ENCODE results near the gene ESPN. TPM values are rescaled to one million over a fixed set of nuclear protein-coding genes. Genes with fewer than 3 reads are reported as not detected.

Gene ESPN
- total and polyA plus RNA-seq, 2 of the 8 experiments (the other 6 are each of a cell fraction or from before 2014, with no cell fraction given) = 5.2 to 16.3 TPM

DNA sequence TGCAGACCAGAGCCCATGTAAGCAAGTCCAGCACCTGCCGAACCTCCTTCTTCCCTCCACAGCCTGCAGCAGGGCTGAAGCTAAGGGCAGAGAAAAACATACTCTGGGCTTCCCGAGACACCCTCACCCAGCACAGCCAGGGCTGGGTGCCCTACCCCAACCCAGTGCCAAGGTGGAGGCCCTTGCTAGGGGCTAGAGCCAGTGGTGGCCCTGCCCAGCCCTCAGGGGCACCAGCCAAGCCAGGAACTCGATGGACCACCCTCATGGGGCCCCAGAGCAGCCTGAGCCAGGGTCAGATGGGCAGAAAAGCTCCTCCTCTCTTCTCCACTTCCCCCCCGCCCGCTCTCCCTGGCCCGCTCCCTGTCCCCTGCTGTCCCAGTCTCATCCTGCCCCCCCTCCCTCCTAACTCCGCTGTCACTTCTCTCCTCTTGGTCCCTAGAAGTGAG lies 25.5 kb downstream of the ESPN start:
- WGBS, 2 experiments (ENCODE audit: extremely low coverage in 1 of 2, insufficient coverage in 1 of 2, insufficient read length in 1 of 2, insufficient replicate concordance in 2 of 2, low coverage in 1 of 2, low lambda C conversion rate in 2 of 2, missing lambda C conversion rate in 1 of 2) = 90% methylated on average over 4 of the region's 7 CpGs; no CpG with 5 or more reads in 1 of the 2 experiments
- Histone ChIP-seq H3K27ac (ENCODE audit: low read depth, low read length) (no peak overlapping the region), H2BK5ac (ENCODE audit: low read depth, low read length) (no peak overlapping the region), H4K20me1 (replicated peaks in 1 of 2; ENCODE audit: control insufficient read depth in 1 of 2, insufficient read depth in 2 of 2, low read length in 2 of 2) (no peaks in the 10 kb centered on the region), H3K18ac (ENCODE audit: extremely low read depth, low read length) (no peak overlapping the region), H3K9me3 (ENCODE audit: insufficient read depth in 2 of 2, low read depth in 1 of 2, low read length in 1 of 2) (no peaks in the 10 kb centered on the region; a peak in 1 of 4 replicates), H3K4me3 (ENCODE audit: extremely low read depth in 1 of 4, insufficient read depth in 2 of 4, low read depth in 3 of 4, low read length in 4 of 4) (no peak overlapping the region), H3K14ac (ENCODE audit: insufficient read length) (no peak overlapping the region), H2BK12ac (ENCODE audit: low read depth, low read length) (no peak overlapping the region), H3K4ac (replicated peaks; ENCODE audit: insufficient read length, low read depth, low read length) (no peak overlapping the region), H3K79me1 (ENCODE audit: low read depth, low read length) (no peaks in the 10 kb centered on the region), H3K79me2 (ENCODE audit: control insufficient read depth in 1 of 2, insufficient read depth in 2 of 2, low read length in 2 of 2) (no peaks in the 10 kb centered on the region), H3K23me2 (ENCODE audit: low read depth, low read length) (peaks cover 13% of the 10 kb centered on the region; the same call in 1 of the 2 replicates), H3K23ac (ENCODE audit: insufficient read length) (no peak overlapping the region), H3K56ac (replicated peaks; ENCODE audit: insufficient read length, low read depth, low read length) (no peak overlapping the region), H4K5ac (ENCODE audit: insufficient read length, low read depth, low read length) (no peak overlapping the region), H3K27me3 (replicated peaks in 1 of 4; ENCODE audit: control insufficient read depth in 3 of 4, extremely low read depth in 1 of 4, insufficient read depth in 3 of 4, low read length in 3 of 4) (peaks cover 3 to 27% (median 15%) of the 10 kb centered on the region in 4 experiments; a peak in 6 of 7 replicates), H4K91ac (replicated peaks; ENCODE audit: insufficient read length, low read length) (no peak overlapping the region), H2BK120ac (replicated peaks; ENCODE audit: low read depth, low read length) (no peak overlapping the region), H2BK15ac (ENCODE audit: low read length) (0 out of 2 replicates have a peak overlapping the region, but pooled peaks have one; percentile 37), H3K9ac (replicated peaks in 1 of 4; ENCODE audit: extremely low read depth in 1 of 4, low read depth in 3 of 4, low read length in 3 of 4) (no peak overlapping the region), H2AFZ (ENCODE audit: low read length) (no peak overlapping the region), H4K8ac (ENCODE audit: extremely low read depth, insufficient read depth, low read length) (peak overlapping the region; percentile 14; the same call in 1 of the 2 replicates), H3K4me1 (replicated peaks in 1 of 4; ENCODE audit: control insufficient read depth in 3 of 4, insufficient read depth in 4 of 4, low read length in 3 of 4) (peaks cover 0 to 28% (median 14%) of the 10 kb centered on the region in 4 experiments; a peak in 6 of 7 replicates), H3K36me3 (ENCODE audit: control insufficient read depth in 2 of 4, insufficient read depth in 4 of 4, low read length in 3 of 4) (no peaks in the 10 kb centered on the region; a peak in 1 of 8 replicates), H3K4me2 (ENCODE audit: insufficient read depth in 1 of 2, low read depth in 2 of 2, low read length in 2 of 2) (peak overlapping the region in 1 of 2 experiments; percentile 79; a peak in 1 of 4 replicates), H2AK5ac (ENCODE audit: low read depth, low read length) (no peak overlapping the region), H2BK20ac (ENCODE audit: low read length) (no peak overlapping the region)
- DNase-seq (ENCODE audit: low read depth in 1 of 2, low spot score in 2 of 2) (no peak), FAIRE-seq (no peak)
- POLR2A ChIA-PET (ENCODE audit: partially characterized antibody) = interaction anchor here (3.3 to 12.2 kb wide), 2 partner anchors 13 to 21 kb away, joined by 13 to 123 read pairs; partner anchors contain the start of gene TNFRSF25
- TF ChIP-seq TAF1 (IDR thresholded peaks at IDR 0.05; ENCODE audit: low read depth, low read length) (no peak), PHF8 (conservative IDR thresholded peaks at IDR 0.05; ENCODE audit: low read depth, low read length) (no peak), SIRT6 (IDR thresholded peaks at IDR 0.05; ENCODE audit: low read length) (no peak), KDM5A (IDR thresholded peaks at IDR 0.05; ENCODE audit: low read length) (no peak), SIX5 (IDR thresholded peaks at IDR 0.05; ENCODE audit: low read depth, low read length) (no peak), SP1 (IDR thresholded peaks at IDR 0.05; ENCODE audit: low read depth, low read length) (no peak), HDAC6 (IDR thresholded peaks at IDR 0.05; ENCODE audit: low read depth, low read length) (no peak), GTF2F1 (IDR thresholded peaks at IDR 0.05; ENCODE audit: borderline replicate concordance, low read depth, low read length) (no peak), POU5F1 (IDR thresholded peaks at IDR 0.05; ENCODE audit: low read depth, low read length) (no peak), CREB1 (IDR thresholded peaks at IDR 0.05) (no peak), JUN (IDR thresholded peaks at IDR 0.05; ENCODE audit: low read depth, low read length) (no peak)
- TF ChIP-seq, protein P1, sequence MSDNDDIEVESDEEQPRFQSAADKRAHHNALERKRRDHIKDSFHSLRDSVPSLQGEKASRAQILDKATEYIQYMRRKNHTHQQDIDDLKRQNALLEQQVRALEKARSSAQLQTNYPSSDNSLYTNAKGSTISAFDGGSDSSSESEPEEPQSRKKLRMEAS (IDR thresholded peaks at IDR 0.05) = no peak
- CTCF ChIA-PET (ENCODE audit: partially characterized antibody) = interaction anchor here (1.0 to 16.7 kb wide), 11 partner anchors 11 to 211 kb away, joined by 3 to 168 read pairs (median 13); partner anchors contain the start of genes PLEKHG5 and TNFRSF25

All from H1 (cell line).